Choroid plexus epithelial cell (primary cell): ENCODE data around the gene SMPD4.
"Not testable (repeated sequence)": the region's sequence is repeated elsewhere in the genome, so short reads cannot be mapped to it uniquely, and the experiment has no call there.

ENCODE experiments used
- DNase-seq: peaks from one replicate; pipeline ENCODE4 v3.0.0-alpha.2; 2010; ENCODE audit warnings: low read depth
- H3K4me3 ChIP-seq: 2 replicates; pipeline ENCODE4 v1.5.1; 2011; ENCODE audit warnings: low read depth, mild to moderate bottlenecking, control low read depth, low read length, moderate library complexity
- CTCF ChIP-seq: conservative IDR thresholded peaks from 2 replicates; pipeline ENCODE4 v1.5.1; 2011; ENCODE audit warnings: low read depth, mild to moderate bottlenecking, control low read depth, inconsistent platforms, low read length, moderate library complexity

Gene SMPD4

GRCh38 chr2:130150181-130151144, 30.9 kb downstream of the SMPD4 start:
- no peak for TF ChIP-seq CTCF
- DNase-seq: no peak
- H3K4me3 ChIP-seq: no peak overlapping the region

GRCh38 chr2:130148515-130148914, 32.9 kb downstream of the SMPD4 start:
- DNase-seq, H3K4me3 ChIP-seq: not testable (repeated sequence)

GRCh38 chr2:130145006-130145414, 36.4 kb downstream of the SMPD4 start, which contains the start of gene CCDC74B:
Gene CCDC74B (minus strand): TSS chr2:130145112. CDS start chr2:130144996, 116 bp downstream.
- peak; percentile 21 for DNase-seq
- H3K4me3 ChIP-seq: peak within 1 kb of the TSS; percentile 44

- DNase-seq, H3K4me3 ChIP-seq: not testable (repeated sequence)
Observed at GRCh38 chr2:130143266-130144039, 37.9 kb downstream of the SMPD4 start.

- not testable (repeated sequence) for H3K4me3 ChIP-seq, DNase-seq
Observed at GRCh38 chr2:130142396-130143265, 38.8 kb downstream of the SMPD4 start.

- not testable (repeated sequence) for H3K4me3 ChIP-seq, DNase-seq
Observed at GRCh38 chr2:130141645-130142370, 39.6 kb downstream of the SMPD4 start.

GRCh38 chr2:130141002-130141401, 40.4 kb downstream of the SMPD4 start:
- not testable (repeated sequence) for DNase-seq, H3K4me3 ChIP-seq

- H3K4me3 ChIP-seq, DNase-seq: not testable (repeated sequence)
Observed at GRCh38 chr2:130140516-130140915, 40.9 kb downstream of the SMPD4 start.

GRCh38 chr2:130139331-130140280, 41.8 kb downstream of the SMPD4 start:
- H3K4me3 ChIP-seq, DNase-seq: not testable (repeated sequence)

- not testable (repeated sequence) for H3K4me3 ChIP-seq, DNase-seq
Observed at GRCh38 chr2:130138841-130139251, 42.6 kb downstream of the SMPD4 start.

GRCh38 chr2:130138326-130138725, 43.1 kb downstream of the SMPD4 start:
- H3K4me3 ChIP-seq, DNase-seq: not testable (repeated sequence)

GRCh38 chr2:130137118-130137517, 44.3 kb downstream of the SMPD4 start:
- not testable (repeated sequence) for H3K4me3 ChIP-seq, DNase-seq

GRCh38 chr2:130136546-130136945, 44.9 kb downstream of the SMPD4 start:
- not testable (repeated sequence) for DNase-seq

More at GRCh38 chr2:130136546-130136945, 44.9 kb downstream of the SMPD4 start:
- H3K4me3 ChIP-seq: not testable (repeated sequence)
